SK-N-MC (cell line): ENCODE measurements around the gene C11orf71.

Experiments
- EZH2 ChIP-seq: fragments of 200-600 bp; sonication (generic); IDR thresholded peaks from one replicate; pipeline ENCODE4 v1.6.1; 2017; ENCODE audit warnings: antibody characterized with exemption
- FOXP2 ChIP-seq: optimal IDR thresholded peaks from 2 replicates; pipeline ENCODE3; 2011; ENCODE audit warnings: mild to moderate bottlenecking, moderate library complexity; ENCODE audit not compliant: insufficient read depth; ENCODE audit errors: extremely low read length, control extremely low read depth
- POLR2AphosphoS5 ChIP-seq: IDR thresholded peaks from 2 replicates; pipeline ENCODE4 v1.6.1; 2012; ENCODE audit warnings: mild to moderate bottlenecking, low read depth, low read length, borderline replicate concordance

- TF ChIP-seq POLR2AphosphoS5 = no peak
- TF ChIP-seq FOXP2 = no peak
- TF ChIP-seq EZH2 = no peak
Measured at GRCh38 chr11:114397349-114397982, 2.8 kb downstream of the C11orf71 start.
